ENCODE results near the gene TMSB10.
"Not testable (repeated sequence)": the region's sequence is repeated elsewhere in the genome, so short reads cannot be mapped to it uniquely, and the experiment has no call there.

The TMSB10 gene

GRCh38 chr2:84942964-84943421 is 37.5 kb downstream of the TMSB10 start:
- DNase-seq (ENCODE audit: low read depth), result no peak
- H3K4me3 ChIP-seq (ENCODE audit: low read depth, low read length), result no peak overlapping the region
- TF ChIP-seq MAX (IDR thresholded peaks at IDR 0.05; ENCODE audit: low read depth, low read length), result no peak
- TF ChIP-seq POLR2A (IDR thresholded peaks at IDR 0.05; ENCODE audit: extremely low read depth, insufficient read length), result no peak
- no peak for TF ChIP-seq MYC (IDR thresholded peaks at IDR 0.05; ENCODE audit: low read depth, low read length)
- TF ChIP-seq CTCF (IDR thresholded peaks at IDR 0.05; ENCODE audit: low read depth, low read length), result no peak

- no peak for DNase-seq (ENCODE audit: low read depth)
- H3K4me3 ChIP-seq (ENCODE audit: low read depth, low read length), result no peak overlapping the region
- TF ChIP-seq POLR2A (IDR thresholded peaks at IDR 0.05; ENCODE audit: extremely low read depth, insufficient read length) (no peak), MYC (IDR thresholded peaks at IDR 0.05; ENCODE audit: low read depth, low read length) (no peak), CTCF (IDR thresholded peaks at IDR 0.05; ENCODE audit: low read depth, low read length) (no peak)
Observed at GRCh38 chr2:84944295-84944909, 38.9 kb downstream of the TMSB10 start.

- H3K4me3 ChIP-seq (ENCODE audit: low read depth, low read length); DNase-seq (ENCODE audit: low read depth): not testable (repeated sequence)
Observed at GRCh38 chr2:84945838-84946203, 40.4 kb downstream of the TMSB10 start.

GRCh38 chr2:84946204-84947009 is 41.0 kb downstream of the TMSB10 start:
- peak overlapping the region; percentile 4 for H3K4me3 ChIP-seq (ENCODE audit: low read depth, low read length)
- DNase-seq (ENCODE audit: low read depth), result peak; percentile 90

GRCh38 chr2:84947010-84947593 is 41.6 kb downstream of the TMSB10 start:
- no peak for TF ChIP-seq MAX (IDR thresholded peaks at IDR 0.05; ENCODE audit: low read depth, low read length)
- TF ChIP-seq POLR2A (IDR thresholded peaks at IDR 0.05; ENCODE audit: extremely low read depth, insufficient read length), result no peak
- TF ChIP-seq MYC (IDR thresholded peaks at IDR 0.05; ENCODE audit: low read depth, low read length), result no peak
- TF ChIP-seq CTCF (IDR thresholded peaks at IDR 0.05; ENCODE audit: low read depth, low read length), result no peak
- H3K4me3 ChIP-seq (ENCODE audit: low read depth, low read length), result no peak overlapping the region
- DNase-seq (ENCODE audit: low read depth), result no peak

More at GRCh38 chr2:84946204-84947009, 41.0 kb downstream of the TMSB10 start:
- TF ChIP-seq MYC (IDR thresholded peaks at IDR 0.05; ENCODE audit: low read depth, low read length) (no peak), CTCF (IDR thresholded peaks at IDR 0.05; ENCODE audit: low read depth, low read length) (peak; percentile 11)

GRCh38 chr2:84953535-84953934 is 48.1 kb downstream of the TMSB10 start:
- H3K4me3 ChIP-seq (ENCODE audit: low read depth, low read length), result no peak overlapping the region
- TF ChIP-seq CTCF (IDR thresholded peaks at IDR 0.05; ENCODE audit: low read depth, low read length) (no peak), MYC (IDR thresholded peaks at IDR 0.05; ENCODE audit: low read depth, low read length) (no peak), MAX (IDR thresholded peaks at IDR 0.05; ENCODE audit: low read depth, low read length) (no peak), POLR2A (IDR thresholded peaks at IDR 0.05; ENCODE audit: extremely low read depth, insufficient read length) (no peak)
- no peak for DNase-seq (ENCODE audit: low read depth)

All from NB4 (cell line).